Lower leg skin (tissue), 4 donors: Measurements from ENCODE around the gene CIB4. TPM values are rescaled to one million over a fixed set of nuclear protein-coding genes. Genes with fewer than 3 reads are reported as not detected.

ENCODE experiments used
- DNase-seq, 2 donors: peaks; one replicate each; pipeline ENCODE4 v3.0.0-alpha.2; 2019; ENCODE audit warnings: low spot score in 2 of 2
- H3K4me3 ChIP-seq: fragments of 200-600 bp; sonication (generic); 2 replicates; pipeline ENCODE4 v1.5.1; 2017; ENCODE audit warnings: mild to moderate bottlenecking, low read depth; ENCODE audit not compliant: poor library complexity, severe bottlenecking
- POLR2A ChIP-seq, 2 donors: fragments of 450-650 bp; IDR thresholded peaks; one replicate each; pipeline ENCODE4 v1.6.1; 2016 to 2017; ENCODE audit warnings: antibody characterized with exemption in 2 of 2, mild to moderate bottlenecking in 1 of 2, moderate library complexity in 1 of 2
- WGBS, 2 donors: methylation state at CpG; one replicate each; pipeline ENCODE4 v1.1.5; 2018; 5-methylcytosine and 5-hydroxymethylcytosine counted together
- intact Hi-C: fragments of 100-400 bp; cut with DNase I; formaldehyde crosslinking; loops from one replicate; pipeline ENCODE4 v1.15.0; 2023; ENCODE audit warnings: low total_unique reads
- total RNA-seq, 4 donors: library from RNA; depleted of rRNA; stranded (reverse); fragments of >200 nt; gene quantifications; one replicate each; pipeline ENCODE4 v1.1.0, GENCODE V29; 2016
- TF ChIP-seq, protein P1 (sequence below), 3 donors: fragments of 450-650 bp; IDR thresholded peaks; one replicate each; pipeline ENCODE4 v1.5.1; 2016; ENCODE audit warnings: antibody characterized with exemption in 3 of 3, mild to moderate bottlenecking in 3 of 3, moderate library complexity in 2 of 3

The CIB4 gene
- total RNA-seq, 4 donors from 2014 or later: not detected

DNA sequence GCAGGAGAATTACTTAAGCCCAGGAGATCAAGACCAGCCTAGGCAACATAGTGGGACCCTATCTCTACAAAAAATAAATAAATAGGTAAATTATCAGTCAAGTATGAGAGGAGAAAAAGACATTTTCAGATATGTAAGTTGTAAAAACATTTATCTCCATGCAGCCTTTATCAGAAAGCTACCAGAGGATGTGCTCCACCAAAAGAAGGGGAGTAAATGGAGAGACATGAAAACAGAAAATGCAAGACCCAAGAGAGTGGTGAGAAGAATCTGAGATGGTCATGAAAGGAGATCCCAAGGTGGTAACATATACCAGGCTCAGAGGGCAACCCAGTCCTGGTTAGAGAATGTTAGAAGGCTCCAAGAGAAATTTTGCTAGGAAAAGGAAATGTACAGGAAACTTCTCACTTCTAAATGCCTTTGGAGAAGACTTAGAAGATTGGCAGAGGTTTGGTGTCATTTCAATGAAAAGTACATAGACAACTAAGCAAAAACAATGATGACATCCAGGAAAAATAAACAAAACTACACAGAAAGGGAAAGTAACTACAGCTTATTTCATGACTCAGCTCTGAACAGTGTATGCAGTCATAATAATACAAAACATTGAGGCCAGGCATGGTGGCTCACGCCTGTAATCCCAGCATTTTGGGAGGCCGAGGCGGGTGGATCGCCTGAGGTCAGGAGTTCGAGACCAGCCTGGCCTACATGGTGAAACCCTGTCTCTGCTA is 19.5 kb downstream of the CIB4 start:
- TF ChIP-seq, protein P1, sequence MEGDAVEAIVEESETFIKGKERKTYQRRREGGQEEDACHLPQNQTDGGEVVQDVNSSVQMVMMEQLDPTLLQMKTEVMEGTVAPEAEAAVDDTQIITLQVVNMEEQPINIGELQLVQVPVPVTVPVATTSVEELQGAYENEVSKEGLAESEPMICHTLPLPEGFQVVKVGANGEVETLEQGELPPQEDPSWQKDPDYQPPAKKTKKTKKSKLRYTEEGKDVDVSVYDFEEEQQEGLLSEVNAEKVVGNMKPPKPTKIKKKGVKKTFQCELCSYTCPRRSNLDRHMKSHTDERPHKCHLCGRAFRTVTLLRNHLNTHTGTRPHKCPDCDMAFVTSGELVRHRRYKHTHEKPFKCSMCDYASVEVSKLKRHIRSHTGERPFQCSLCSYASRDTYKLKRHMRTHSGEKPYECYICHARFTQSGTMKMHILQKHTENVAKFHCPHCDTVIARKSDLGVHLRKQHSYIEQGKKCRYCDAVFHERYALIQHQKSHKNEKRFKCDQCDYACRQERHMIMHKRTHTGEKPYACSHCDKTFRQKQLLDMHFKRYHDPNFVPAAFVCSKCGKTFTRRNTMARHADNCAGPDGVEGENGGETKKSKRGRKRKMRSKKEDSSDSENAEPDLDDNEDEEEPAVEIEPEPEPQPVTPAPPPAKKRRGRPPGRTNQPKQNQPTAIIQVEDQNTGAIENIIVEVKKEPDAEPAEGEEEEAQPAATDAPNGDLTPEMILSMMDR (IDR thresholded peaks at IDR 0.05): no peak

DNA sequence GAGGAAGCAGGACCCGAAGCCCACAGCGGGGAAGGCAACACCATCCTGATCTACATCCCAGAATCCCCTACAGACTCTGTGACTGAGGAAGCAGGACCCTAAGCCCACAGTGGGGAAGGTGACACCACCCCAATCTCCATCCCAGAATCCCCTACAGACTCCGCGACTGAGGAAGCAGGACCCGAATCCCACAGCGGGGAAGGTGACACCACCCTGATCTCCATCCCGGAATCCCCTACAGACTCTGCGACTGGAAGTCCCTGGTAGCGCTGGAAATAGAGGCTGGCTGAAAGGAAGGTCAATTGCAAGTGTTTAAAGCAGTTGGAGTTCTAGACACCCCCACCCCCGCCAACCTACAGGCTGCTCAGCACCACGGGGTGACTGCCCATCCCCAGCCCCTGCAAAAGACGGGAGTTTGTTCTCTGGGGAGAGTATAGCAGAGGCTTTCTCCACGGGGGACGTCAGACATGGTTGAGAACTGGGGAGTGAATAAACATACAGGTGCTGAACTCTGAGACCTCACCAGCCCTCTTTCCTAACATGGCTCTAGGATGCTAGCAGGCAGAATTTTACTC is 21.0 kb downstream of the CIB4 start:
- DNase-seq: peak in 1 of 2 donors; percentile 70
- WGBS, 2 donors: 66 to 76% methylated on average over 12 to 14 of the region's 14 CpGs
- intact Hi-C loops: no loop called here
- TF ChIP-seq POLR2A (IDR thresholded peaks at IDR 0.05): no peak
- TF ChIP-seq, protein P1 (IDR thresholded peaks at IDR 0.05): no peak
- no peak overlapping the region for H3K4me3 ChIP-seq

More for the DNA sequence above, 19.5 kb downstream of the CIB4 start:
- peak in 1 of 2 donors; percentile 40 for DNase-seq
- WGBS, 2 donors: 86 to 88% methylated on average over 5 of the region's 5 CpGs
- intact Hi-C loops: no loop called here
- no peak overlapping the region for H3K4me3 ChIP-seq

DNA sequence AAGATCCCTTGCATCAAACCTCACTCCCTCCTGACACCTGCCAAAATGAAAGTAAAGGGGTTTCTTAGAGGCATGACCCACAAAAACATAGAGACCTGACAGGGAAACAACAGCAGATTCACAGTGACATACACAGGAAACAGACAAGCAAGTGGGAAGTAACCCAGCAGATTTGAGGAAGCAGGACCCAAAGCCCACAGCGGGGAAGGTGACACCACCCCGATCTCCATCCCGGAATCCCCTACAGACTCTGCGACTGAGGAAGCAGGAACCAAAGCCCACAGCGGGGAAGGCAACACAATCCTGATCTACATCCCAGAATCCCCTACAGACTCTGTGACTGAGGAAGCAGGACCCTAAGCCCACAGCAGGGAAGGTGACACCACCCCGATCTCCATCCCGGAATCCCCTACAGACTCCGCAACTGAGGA is 21.6 kb downstream of the CIB4 start:
- no peak overlapping the region for H3K4me3 ChIP-seq
- intact Hi-C loops: no loop called here
- WGBS, 2 donors: 55 to 61% methylated on average over 7 to 8 of the region's 8 CpGs
- peak in 1 of 2 donors; percentile 63 for DNase-seq
- TF ChIP-seq, protein P1 (IDR thresholded peaks at IDR 0.05): no peak
- no peak for TF ChIP-seq POLR2A (IDR thresholded peaks at IDR 0.05)

DNA sequence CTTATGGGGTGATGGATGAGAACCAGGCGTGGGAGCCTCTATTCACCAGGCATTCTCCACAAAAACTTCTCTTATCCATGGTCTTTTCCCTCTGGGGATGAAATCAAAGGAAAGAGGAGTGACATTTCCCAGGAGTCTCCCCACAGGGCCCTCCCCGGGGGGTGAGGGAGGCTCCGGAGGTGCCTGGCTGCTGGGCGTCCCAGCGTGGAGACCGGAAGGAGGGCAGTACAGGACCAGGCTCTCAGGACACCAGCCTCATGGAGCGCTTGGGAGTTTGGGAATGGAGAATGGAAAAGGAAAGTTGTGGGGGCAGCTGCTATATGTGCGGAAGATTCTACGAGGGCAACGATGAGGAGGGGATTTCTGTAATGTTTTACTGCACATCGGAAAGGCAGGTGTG is 22.1 kb downstream of the CIB4 start:
- DNase-seq: peak in 1 of 2 donors; percentile 54
- intact Hi-C loops: no loop called here
- no peak overlapping the region for H3K4me3 ChIP-seq
- WGBS, 2 donors: 77 to 83% methylated on average over 11 of the region's 11 CpGs
- TF ChIP-seq POLR2A (IDR thresholded peaks at IDR 0.05): no peak
- TF ChIP-seq, protein P1 (IDR thresholded peaks at IDR 0.05): no peak

DNA sequence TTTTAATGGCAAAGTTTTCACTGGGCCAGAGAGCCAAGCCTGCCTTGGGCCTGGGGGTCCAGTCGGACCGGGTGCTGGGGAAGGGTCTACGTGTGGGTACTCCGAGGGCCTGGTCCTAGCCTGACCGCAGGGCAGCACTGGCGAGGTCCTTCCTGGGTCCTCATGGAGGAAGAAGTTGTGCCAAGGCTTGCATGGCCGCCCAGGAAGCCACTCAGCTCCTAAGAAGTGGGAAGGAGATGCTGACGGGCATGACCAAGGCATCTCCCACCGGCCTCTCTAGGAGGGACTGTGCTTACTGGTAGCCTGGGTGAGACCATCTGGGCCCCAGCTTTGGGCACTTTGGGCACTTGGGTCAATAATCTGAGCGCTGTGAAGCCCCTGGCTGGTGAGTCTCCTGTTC is 22.6 kb downstream of the CIB4 start:
- TF ChIP-seq, protein P1 (IDR thresholded peaks at IDR 0.05): no peak
- no peak for TF ChIP-seq POLR2A (IDR thresholded peaks at IDR 0.05)
- intact Hi-C loops: no loop called here
- H3K4me3 ChIP-seq: no peak overlapping the region
- DNase-seq: peak in 1 of 2 donors; percentile 59
- 87 to 92% methylated on average over 10 of the region's 10 CpGs for WGBS, 2 donors
